Muscle of back (tissue), 13 donors: Measurements from ENCODE around the gene ETFBKMT. TPM values are rescaled to one million over a fixed set of nuclear protein-coding genes. Genes with fewer than 3 reads are reported as not detected.
A peak's percentile ranks its signal among the peaks of the same experiment; 100 is the strongest.

Source experiments
- DNase-seq, 3 donors: peaks; one replicate each; pipeline versions ENCODE4 v3.0.0 to v3.0.0-alpha.2; 2013
- long read RNA-seq, 9 donors: transcript quantifications; one replicate each; lab custom pipeline, GENCODE V29; 2026
- polyA plus RNA-seq, 10 donors: library from polyadenylated mRNA; unstranded; fragments of 120-200 nt; gene quantifications; one replicate each; pipeline ENCODE4 v1.2.1, GENCODE V29; 2013; ENCODE audit not compliant: insufficient read length in 10 of 10

The ETFBKMT gene, protein sequence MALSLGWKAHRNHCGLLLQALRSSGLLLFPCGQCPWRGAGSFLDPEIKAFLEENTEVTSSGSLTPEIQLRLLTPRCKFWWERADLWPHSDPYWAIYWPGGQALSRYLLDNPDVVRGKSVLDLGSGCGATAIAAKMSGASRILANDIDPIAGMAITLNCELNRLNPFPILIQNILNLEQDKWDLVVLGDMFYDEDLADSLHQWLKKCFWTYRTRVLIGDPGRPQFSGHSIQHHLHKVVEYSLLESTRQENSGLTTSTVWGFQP
- polyA plus RNA-seq: 1 to 10 TPM; 2.1 to 3.7 (median 2.9) TPM
- long read RNA-seq, donor 1: 0 reads
- long read RNA-seq, donor 2: 0 reads
- long read RNA-seq, donor 3: 0 reads
- long read RNA-seq, donor 4: 0 reads
- long read RNA-seq, donor 5, partial matches to known transcripts: 0 of 1 reads
- long read RNA-seq, donor 5, other reads (novel, unspliced or antisense): 0 of 1 reads
- long read RNA-seq, donor 6: 0 reads
- long read RNA-seq, donor 7, full-length matches to known transcripts: 1 of 1 reads
- long read RNA-seq, donor 7, partial matches to known transcripts: 0 of 1 reads
- long read RNA-seq, donor 7, other reads (novel, unspliced or antisense): 0 of 1 reads
- long read RNA-seq, donor 8: 0 reads
- long read RNA-seq, donor 9: 0 reads

DNA sequence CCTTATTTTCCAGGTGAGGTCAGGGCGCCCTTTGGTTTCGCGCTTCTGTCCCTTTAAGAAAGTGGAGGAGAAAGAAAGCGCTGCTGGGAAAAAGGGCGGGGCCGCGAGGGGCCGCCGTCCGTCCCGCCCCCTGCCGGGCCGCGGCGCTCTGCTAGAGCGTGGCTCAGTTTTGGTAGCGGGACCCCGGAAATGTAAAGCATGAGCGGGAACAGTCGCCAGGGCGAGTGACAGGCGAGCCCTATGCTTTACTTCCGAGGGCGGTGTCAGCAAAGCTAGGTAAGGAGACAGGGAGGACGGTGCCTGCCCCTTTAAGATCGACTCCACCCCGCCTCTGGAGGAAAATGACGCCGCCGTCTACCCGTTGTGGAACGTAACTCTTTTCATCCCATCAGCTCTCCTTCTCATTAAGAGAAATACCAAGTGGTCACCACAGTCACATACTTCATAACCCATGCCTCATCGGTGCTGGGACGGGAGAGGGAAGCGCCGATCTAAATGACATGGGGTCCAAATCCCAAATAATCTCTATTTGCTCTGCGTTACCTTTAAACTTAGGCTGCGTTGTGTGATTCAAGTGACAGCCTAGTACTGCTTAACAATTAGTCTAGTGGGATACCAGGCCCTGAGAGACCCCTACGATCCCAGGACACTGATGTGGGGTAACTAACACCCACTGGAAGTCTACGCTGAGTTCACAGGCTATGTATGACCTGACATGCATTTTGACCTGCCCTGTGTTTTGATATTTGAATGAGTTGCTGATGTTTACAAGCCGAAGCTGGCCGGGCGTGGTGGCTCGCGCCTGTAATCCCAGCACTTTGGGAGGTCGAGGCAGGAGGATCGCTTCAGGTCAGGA, at the start of gene ETFBKMT:
Gene ETFBKMT (plus strand): TSS at position 602 of the 856 bp plus-strand sequence. CDS start 2,266 bp downstream, outside the sequence.
- peak; percentile 87 to 98 (median 88) for DNase-seq

DNA sequence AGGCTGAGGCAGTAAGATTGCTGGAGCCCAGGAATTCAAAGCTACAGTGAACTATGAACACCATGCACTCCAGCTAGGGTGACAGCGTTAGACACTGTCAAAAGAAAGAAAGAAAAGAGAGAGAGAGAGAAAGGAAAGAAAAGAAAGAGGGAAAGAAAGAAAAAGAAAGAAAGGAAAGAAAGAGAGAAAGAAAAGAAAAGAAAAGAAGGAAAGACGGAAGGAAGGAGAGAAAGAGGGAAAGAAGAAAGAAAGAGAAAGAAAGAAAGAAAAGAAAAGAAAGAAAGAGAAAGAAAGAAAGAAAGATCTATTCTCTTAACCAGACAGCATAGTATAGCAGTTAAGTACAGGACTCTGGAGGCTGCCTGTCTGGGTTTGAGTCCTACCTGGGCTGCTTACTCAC, 46.7 kb upstream of the ETFBKMT start:
- no peak for DNase-seq

DNA sequence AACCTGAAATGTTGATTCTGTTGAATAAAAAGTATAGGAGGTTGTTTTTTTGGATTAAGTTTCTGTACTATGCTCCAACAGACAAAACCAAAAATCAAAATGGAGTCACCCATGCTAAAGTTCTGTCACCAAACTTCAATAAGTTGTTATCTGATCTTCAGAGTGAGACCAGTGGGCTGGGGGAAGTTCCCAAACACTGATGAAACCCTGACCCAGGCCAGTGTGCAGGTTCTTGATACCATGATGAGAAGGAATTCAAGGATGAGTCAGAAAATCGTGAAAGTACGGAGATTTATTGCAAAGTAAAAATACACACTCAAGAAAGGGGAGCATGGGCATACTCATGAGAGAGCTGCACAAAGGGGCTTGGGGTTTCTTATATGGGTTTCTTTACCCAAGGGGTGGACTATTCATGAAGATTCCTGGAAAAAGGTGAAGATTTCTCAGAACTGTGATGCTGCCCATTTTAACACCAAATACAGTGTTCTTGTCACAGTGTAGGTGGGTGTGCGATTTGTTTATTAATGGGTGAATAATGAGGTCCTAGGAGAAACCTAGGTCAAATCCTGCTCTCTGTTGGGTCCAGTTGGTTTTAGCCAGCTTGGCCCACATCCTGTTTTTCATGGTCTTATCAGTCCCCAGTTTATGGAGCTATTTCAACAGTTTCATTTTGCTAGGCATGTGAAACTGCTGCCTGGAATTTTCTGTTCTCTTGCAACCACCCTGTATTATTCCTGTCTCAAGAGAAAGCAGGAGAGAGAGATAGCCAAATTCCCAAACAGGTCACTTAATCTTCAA, 41.1 kb upstream of the ETFBKMT start:
- no peak for DNase-seq

DNA sequence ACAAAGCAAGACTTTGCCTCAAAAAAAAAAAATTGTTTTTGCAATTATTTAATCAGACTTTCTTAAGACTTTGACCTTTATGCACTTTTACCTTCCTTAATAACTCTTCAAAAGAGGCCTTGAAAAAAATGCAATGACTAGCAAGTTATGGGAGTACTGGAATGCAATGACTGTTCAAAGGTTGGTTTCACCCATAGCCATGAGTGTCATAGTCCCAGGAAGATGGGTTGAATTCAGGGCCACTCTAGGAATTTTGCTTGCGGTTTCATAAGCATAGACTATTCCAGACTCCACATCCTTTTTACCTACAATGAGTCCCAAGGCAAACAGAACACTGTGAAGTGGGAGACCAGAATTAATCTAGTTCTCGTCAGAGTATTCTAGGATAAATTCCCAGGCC, 39.2 kb upstream of the ETFBKMT start:
- no peak for DNase-seq

DNA sequence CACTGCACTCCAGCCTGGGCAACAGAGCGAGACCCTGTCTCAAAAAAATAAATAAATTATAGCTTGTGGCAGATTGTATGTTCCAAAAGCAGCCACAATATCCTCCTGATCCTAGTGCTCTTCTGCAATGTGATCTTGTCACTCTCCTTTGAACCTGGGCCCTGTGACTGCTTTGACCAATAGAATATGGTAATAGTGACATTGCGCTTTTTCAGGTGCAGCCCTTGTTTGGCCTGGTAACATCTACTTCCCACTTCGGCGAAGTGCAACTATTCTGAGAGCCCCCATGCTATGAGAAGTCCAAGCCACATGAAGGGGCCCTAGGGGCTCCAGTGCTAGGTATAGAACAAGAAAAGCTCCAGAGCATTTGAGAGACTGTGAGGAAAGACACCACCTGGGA, 37.5 kb upstream of the ETFBKMT start:
- no peak for DNase-seq

DNA sequence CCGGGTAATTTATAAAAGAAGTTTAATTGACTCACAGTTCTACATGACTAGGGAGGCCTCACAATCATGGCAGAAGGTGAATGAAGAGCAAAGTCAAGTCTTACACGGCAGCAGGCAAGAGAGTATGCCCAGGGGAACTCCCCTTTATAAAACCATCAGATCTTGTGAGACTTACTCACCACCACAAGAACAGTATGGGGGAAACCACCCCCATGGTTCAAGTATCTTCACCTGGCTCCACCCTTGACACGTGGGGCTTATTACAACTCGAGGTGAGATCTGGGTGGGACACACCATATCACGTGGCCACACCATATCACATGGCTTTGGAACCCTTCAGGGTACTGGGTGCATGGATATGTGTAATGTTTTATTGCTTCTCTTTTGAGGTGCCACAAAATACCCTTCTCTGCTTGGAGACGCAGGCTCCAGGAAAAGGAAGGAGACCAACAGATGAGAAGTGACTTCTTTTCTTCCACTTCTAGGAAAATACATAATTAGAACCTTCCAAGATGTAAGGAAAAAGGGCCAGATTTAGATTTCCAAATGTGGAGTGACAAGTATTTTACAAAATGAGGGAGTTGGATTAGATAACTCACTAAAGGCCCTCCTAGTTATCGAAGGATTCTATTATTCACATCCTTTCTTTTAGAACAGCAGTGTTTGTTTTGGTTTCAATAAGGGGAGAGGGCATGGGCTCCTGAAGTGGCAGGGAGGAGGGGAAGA, 33.1 kb upstream of the ETFBKMT start:
- no peak for DNase-seq

DNA sequence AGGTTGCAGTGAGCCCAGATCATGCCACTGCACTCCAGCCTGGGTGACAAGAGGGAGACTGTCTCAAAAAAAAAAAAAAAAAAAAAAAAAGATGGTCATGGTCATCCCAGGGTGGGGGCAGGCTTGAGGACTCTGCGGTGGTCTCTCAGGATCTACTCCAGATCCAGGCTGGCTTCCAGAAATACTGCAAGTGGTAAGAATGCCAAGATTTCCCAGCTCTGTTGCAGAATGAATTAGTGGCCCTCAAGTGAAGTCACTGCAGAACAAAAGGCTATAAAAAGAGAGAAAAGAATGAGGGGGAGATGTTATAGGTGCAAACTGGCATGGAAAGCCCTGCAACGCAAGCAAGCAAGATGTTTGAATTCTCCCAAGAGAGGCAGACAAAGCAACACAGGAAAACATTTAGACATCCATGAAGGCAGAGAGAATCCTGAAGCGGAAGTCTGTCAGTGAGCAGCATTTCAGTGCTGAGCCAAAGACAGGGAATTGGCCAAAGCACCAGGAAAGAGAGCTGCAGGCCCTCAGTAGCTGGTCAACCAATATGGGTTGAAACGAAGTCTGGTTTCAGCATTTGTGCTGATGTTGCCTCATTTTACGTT, 31.9 kb upstream of the ETFBKMT start:
- peak in 1 of 3 donors; percentile 65 for DNase-seq

DNA sequence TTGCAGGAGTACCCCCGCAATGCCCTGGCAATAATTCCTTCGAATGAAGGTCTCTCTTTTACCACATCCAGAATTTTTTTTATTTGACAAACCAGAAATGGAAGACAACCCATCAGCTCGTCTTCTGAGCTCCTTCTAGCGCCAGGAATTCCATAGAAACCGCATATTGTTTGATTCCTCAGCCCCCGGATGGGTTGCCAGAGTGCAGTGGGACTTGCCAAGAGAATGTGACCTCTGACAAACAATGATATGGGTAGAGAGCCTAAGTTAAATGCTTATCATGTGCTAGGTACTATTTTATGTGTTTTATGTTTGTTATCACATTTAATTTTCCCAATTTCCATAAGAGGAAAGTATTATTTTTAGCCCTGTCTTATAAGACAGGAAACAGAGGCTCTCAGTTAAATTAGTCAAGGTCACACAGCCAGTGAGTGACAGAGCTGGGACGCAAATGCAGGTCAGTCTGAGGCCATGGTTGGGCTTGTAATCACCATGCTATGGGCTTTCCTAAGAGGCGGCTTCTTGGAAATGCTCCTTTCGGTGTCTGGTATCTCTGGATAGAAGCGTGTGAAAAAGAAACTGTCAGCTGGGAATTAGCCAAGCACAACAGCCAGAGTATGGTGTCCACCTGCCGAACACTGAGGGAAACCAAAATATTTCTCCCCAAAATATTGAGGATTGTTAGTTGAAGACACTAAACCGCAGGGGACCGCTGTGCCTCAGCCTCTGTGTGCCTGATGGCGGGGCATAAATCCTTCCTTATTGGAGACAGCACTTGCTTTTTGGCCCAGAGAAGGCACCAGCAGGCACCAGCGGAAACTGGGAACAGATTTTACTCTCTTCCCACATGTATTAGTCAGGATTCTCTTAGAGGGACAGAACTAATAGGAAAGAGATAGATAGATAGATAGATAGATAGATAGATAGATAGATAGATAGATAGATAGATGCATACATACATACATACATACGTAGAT, 29.4 kb upstream of the ETFBKMT start:
- DNase-seq: peak; percentile 54 to 74 (median 58)

DNA sequence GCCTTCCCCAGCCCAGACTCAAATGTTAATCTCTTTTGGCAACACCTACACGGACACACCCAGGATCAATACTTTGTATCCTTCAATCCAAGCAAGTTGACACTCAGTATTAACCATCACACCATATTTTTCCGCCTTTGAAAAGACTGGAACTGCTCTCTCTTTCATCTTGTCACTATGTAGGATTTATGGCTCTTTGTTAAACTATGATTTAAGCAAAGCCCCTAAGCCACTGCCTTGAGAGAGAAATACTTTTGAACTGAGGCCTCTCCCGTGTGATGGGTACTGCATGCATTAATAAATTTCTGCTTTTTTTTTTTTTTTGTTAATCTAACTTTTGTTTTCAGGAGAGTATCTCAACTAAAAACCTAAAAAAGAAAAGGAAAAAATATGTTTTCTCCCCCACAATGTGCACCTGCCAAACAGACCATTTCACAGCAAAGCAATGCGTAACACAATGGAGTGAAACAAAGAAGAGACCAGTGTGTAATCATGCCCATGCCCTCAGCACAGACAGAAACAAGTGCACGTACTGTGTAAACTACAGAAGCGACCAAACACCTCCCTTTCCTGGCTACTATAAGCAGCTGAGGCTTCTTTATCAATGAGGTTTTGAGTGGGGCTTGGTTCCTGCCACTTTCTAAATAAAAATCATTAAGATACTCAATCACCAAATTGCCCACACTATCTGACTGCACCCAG, 28.3 kb upstream of the ETFBKMT start:
- no peak for DNase-seq

DNA sequence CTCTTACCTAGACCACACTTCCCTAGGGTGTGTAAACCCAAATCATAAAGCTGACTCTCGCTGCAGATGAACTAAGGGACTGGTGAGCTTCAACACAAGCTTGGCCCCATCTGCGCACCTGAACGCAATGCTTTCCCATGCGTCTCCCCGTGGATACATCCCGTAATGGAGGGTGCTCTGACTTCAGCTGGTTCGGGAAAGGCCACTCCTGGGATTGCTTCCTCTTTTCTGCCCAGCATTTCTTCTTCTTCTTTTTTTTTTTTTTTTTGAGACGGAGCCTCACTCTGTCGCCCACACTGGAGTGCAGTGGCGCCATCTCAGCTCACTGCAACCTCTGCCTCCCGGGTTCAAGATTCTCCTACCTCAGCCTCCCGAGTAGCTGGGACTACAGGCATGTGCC, 27.7 kb upstream of the ETFBKMT start:
- DNase-seq: no peak

DNA sequence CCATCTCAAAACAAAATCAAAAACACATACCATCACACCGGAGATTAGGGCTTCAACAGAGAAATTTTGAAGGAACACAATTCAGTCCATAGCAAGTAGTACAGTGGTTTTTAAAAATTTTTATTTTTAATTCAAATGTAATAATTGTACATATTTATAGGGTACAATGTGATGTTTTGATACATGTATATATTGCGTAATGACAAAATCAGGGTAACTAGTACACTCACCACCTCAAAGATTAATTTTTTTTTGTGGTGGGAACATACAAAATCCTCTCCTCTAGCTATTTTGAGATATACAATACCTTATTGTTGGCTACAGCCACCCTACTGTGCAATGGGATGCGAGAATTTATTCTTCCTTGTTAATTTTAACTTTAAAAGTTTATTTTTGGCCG, 26.0 kb upstream of the ETFBKMT start:
- DNase-seq: no peak

DNA sequence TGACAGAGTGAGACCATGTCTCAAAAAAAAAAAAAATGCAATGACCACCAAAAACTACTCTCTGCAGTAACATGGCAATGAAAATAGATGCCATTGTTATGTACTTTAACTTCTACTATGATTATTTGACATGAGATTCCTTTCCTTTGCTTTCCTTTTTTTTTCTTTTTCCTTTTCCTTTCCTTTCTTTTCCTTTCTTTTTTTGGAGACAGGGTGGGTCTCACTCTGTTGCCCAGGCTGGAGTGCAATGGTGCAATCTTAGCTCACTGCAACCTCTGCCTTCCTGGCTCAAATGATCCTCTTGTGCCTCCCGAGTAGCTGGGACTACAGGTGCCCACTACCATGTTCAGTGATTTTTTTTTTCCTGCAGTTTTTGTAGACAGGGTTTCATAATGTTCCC, 24.9 kb upstream of the ETFBKMT start:
- DNase-seq: no peak

DNA sequence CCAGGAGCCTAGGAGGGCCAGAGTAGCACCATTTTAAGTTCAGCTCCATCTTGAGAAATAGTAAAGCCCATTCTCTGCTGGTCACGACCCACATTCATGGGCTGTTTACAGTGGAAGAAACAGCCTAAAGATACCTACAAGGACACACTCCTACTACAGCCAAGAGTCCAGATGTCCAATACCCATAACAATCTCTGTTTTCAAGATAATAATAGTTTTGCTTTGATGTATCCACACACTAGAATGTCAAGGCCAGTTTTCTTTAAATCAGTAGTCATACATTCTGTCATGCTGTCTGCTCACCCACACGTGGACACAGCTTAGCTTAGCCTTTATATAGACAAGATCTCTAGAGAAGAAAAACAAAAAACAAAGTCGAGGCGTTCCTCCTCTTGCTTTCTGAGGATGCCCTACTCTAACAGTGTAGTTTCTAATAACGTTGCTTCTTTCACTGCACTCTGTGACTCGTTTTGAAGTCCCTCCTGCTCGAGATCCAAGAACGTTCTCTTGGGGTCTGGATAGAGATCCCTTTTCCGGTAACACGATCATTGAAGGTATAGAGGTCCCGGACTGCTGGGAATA, 17.9 kb upstream of the ETFBKMT start:
- no peak for DNase-seq

DNA sequence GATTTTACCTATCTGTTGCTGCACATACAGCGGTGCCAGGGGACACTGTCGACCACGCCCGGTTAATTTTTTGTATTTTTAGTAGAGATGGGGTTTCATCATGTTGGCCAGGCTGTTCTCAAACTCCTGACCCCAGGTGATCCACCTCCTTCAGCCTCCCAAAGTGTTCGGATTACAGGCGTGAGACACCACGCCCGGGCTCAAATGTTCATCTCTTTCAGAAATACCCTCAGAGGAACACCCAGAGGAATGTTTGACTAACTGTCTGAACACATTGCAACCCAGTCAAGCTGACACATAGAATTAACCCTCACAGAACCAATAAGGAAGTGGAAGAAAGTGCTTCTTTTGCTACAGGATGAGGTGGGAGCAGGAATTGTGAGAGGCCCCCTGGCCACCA, 15.0 kb upstream of the ETFBKMT start:
- no peak for DNase-seq

DNA sequence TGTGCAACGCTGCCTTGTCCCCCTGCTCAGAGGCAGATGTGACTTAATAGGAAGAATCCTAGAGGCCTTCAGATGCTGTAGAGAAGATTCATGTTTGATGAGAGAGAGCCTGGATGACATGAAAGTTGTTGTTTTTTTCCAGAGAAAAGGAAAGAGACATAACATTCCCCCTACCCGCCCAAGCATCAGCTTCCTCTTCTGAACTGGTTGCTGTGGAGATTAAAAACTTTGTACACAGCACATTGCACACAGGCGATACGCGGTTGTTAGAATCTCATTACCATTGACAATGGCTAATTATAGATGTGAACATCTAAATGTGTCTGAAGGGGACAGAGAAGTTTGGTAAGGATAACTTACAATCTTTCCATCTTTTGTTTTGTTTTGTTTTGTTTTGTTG, 13.6 kb upstream of the ETFBKMT start:
- DNase-seq: no peak

DNA sequence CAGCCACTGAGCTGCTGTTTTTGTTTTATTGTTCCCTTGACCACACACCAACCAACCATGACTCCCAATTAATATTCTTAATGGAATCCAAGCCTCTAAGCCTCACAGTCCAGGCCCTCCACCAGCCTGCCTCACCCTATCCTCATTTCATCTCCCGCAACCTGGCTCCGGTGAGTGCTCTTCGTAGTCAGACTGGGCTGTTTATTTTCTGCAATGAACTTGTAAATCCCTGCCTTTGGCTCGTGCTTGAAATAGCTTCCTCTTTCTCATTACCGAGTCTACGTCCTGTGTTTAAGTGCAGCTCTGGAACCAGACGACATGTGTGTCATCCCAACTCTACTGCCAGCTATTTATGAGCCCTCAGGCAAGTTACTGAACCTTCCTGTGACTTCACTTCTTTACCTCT, 12.4 kb upstream of the ETFBKMT start:
- no peak for DNase-seq

DNA sequence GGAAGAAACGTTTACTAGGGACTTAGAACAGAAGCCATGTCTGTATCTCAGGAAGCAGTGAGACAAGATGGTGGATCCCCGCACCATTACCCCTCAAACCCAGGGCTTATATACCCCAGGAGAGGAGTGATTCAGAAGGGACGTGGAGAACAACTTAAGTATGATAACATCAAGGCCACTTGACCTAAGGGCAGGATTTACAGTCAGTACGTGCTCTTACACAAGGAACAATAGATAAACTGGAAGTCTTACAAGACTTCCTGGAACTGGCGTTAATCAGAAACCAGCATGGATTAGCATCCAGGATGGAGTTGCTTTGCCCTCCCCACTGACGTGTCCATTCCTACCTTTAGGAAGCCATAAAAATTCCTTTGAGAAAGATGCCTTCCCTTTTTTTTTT, 8.6 kb upstream of the ETFBKMT start:
- peak in 1 of 3 donors; percentile 34 for DNase-seq

DNA sequence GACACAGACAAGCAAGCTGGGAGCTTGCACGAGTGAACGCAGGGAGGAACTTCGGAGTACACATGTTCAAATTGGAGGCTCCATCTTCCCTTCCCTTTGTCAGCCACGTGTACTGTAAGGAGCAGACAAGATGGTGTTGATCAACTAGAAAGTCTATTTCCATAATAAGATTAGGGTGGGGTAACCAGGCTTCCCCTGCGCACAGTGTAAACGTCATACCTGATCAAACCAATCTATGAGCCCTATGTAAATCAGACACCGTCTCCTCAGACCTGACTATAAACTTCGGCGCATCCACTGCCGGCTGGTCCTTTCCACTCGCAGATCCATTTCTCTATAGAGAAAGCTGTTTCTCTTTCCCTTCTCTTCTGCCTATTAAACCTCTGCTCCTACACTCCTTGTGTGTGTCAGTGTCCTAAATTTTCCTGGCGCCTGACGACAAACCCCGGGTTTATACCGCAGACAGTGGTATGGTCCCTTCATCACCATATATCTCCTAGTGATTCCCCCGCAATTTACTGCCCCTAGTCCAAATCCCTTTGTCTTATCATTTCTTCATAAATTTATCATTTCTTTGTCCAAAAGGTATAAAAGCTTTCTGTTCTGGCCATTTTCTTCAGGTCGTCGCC, 7.5 kb upstream of the ETFBKMT start:
- peak in 1 of 3 donors; percentile 64 for DNase-seq
